ENCODE results near the gene NDUFA11.

- TF ChIP-seq CTCF (IDR thresholded peaks at IDR 0.05): no peak
- TF ChIP-seq POLR2A (IDR thresholded peaks at IDR 0.05): no peak
Observed at GRCh38 chr19:5948752-5949564, 45.4 kb upstream of the NDUFA11 start.

Measured in lower leg skin (tissue), 3 donors.